CD1c-positive myeloid dendritic cell (primary cell): ENCODE data around the gene NEAT1.

Experiments used
- DNase-seq: peaks from one replicate; pipeline ENCODE4 v3.0.0-alpha.2; 2016; ENCODE audit errors: extremely low spot score

The NEAT1 gene

DNA sequence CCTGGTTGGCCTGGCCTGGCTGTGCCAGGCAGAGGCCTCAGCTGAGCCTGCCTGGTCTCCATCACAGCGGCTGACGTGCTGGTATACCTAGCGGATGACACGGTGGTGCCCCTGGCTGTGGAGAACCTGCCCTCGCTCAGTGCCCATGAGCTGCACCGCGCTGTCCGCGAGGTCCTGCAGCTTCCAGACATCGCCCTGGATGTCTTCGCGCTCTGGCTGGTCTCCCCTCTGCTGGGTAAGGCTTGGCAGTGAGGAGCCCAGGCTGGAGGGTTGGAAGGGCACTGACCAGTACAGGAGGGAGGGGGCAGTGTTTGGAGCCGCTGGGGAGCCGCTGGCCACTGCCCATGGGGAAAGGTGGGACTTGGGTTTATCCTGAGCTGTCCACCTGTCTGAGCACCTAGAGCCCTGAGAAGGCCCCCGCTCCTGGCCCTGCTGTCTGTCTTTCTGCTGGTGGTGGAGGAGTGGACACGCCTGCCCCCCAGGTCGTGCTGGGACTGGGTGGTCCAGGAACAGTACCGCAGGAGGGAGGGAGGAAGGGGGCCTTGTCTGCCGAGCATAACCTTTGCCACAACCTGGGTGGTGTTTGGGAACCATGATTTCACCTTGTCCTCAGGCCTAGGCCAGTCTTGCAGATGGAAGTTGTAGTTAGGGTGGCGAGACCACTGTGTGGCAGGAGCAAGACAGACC is 33.2 kb upstream of the NEAT1 start:
- no peak for DNase-seq

DNA sequence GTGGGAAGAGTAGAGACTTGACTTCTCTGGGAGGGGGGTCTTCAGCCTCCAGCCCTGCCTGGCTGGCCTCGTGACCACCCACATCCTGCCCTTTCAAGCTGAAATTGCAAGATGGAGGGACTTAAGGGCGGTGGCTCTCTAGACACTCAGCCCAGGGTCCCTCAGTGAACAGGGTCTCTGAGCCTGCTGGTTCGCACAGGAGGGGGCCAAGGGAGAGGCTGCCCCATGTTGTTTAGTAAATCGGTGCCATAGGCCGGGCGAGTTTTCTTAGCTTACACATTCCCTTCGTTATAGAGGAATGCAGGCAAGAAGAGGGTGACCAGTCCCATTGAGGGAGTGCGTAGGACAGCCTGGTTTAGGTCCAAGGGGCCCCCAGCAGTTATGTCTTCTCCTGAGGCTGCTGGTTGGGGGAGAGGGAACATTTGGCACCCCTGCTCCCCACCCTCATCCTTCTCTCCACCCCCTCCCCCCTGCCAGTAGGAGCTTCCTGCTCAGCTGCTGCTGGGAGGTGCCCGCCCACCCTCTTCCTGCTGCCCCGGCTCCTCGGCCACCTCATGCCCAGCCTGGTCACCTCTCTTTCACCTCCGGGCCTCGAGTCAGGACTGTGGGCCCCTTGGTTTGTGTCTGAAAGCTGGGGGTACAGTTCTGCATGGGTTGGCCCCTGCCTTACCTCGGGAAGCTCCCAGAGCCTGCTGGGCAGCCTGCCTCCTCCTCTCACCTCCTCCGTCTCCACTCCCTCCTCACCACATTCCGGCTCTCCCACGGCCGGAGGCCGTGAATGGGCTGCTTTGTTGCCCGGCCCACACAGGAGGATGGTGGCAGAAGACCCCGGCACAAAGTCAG is 32.3 kb upstream of the NEAT1 start:
- DNase-seq = no peak

DNA sequence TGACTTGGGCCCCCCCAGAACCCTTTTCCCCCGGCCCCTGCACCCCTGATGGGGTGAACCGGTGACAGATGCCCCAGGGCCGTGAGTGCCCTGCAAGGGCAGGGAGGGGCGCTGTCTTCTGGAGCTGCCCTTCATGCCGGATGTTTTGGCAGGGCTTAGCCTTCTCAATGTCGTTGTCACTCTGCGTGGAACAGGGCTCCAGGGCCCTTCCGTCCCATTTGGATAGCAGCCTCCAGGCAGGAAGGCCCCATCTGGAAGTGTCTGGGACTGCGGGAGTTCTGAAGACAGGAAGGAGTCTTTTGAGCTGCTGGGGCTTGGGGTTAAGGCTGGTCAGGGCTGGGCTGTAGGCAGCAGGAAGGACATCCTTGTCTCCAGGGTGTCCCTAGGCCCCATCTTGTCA is 31.6 kb upstream of the NEAT1 start:
- no peak for DNase-seq

DNA sequence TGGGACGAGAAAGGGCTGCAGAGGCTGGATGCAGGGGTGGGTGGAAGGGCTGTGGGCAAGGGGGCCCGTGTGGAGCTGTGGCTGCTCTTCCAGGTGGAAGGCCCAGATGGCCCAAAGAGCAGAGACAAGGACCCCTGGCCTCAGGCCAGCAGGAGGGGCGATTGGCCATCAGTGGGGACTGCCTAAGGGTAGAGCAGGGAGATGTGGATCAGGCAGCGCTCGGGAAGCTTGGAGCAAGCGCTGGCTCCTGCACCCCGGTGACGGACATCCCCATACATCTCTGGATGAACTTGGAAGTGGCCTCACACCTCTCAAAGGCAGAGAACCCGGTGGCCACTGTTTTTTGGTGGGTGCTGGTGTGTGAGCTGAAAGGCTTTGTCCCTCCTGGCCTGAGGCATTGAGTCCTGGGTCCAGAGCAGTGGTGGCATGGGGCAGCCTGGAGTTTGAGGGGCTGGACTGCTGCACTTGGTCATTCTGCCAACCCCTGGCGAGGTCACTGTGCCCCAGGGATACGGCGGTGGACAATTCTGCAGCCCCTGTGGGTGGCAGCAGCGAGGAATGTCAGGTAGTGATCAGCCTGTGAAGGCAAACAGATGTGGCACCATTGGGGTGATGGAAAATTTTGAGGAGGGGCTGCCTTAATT is 30.3 kb upstream of the NEAT1 start:
- no peak for DNase-seq

DNA sequence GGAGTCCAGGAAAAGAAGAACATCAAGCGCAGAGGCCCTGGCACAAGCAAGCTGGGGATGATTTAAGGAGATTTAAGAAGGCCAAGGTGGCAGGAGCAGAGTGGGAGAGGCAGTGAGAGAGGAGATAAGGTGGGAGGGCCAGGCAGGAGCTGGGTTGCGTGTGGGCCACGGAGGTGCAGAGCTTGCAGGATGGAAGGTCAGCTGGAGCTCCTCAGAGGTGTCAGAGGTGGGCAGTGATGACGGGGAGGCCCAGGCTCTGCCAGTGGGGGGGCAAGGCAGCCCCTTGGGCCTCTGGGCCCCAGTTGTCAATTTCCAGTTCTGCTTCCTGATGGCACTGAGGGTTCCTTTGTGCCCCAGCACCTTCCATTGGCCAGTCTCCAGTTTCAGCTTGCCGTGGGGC is 29.7 kb upstream of the NEAT1 start:
- no peak for DNase-seq

DNA sequence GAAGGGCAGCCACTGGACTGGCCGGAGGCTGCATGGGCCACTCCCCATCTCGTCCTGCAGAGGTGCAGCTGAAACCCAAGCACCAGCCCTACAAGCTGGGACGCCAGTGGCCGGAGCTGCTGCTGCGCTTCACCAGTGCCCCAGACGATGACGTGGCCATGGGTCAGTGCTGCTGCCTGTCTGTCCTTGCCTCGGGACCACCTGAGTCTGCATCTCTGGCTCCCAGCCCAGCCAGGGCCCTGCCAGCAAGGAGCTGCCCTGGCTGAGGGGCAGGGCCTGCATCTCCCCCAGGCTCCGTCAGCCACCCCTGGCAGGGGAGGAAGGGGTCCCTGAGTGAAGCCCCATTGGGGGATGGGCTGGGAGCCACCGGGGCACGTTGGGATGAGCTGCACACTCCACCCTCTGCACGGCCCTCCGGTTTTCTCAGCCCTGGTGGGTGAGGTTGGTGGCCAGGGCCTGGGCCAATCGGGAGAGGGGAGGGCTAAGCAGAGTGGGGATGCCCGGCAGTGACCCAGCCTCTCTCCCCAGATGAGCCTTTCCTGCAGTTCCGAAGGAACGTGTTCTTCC is 29.0 kb upstream of the NEAT1 start:
- DNase-seq = no peak

DNA sequence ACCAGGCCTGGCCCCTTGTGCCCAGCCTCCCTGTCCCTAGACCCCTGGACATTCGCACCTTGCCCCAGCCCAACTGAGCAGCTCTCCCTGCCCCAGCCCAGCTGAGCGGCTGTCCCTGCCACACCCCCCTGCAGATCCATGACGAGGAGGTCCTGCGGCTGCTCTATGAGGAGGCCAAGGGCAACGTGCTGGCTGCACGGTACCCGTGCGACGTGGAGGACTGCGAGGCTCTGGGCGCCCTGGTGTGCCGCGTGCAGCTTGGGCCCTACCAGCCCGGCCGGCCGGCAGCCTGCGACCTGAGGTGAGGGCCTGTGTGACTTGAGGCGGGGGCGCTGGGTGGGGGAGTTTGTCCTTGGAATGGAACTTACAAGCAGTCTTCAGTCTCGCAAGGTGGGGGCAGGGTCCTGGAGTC is 28.5 kb upstream of the NEAT1 start:
- no peak for DNase-seq

DNA sequence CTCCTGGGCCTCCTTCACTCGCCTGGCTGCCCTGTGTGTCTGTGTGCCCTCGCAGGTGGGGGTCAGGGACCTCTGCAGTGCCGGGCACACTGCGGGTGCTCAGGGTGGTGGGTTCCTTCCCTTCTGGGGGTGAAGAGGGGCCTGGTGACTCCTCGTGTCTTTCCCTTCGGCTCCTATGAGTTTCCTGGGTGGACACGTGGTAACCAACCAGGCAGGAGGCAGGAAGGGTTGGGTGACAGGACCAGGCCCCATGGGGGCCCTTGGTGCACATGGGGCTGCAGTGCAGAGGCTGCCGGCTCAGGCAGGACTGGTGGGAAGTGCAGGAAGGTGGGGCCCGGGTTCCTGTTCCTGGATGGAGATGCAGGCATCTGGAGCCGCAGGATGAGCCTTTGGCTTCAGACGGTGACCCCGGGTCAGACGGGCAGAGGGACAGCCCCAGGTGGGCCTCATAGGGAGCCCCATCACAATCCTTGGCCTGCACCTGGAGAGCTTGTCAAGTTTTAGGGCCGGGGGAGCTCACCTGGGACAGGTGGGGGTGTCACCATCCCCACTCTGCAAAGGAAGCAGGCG is 26.6 kb upstream of the NEAT1 start:
- DNase-seq = no peak

DNA sequence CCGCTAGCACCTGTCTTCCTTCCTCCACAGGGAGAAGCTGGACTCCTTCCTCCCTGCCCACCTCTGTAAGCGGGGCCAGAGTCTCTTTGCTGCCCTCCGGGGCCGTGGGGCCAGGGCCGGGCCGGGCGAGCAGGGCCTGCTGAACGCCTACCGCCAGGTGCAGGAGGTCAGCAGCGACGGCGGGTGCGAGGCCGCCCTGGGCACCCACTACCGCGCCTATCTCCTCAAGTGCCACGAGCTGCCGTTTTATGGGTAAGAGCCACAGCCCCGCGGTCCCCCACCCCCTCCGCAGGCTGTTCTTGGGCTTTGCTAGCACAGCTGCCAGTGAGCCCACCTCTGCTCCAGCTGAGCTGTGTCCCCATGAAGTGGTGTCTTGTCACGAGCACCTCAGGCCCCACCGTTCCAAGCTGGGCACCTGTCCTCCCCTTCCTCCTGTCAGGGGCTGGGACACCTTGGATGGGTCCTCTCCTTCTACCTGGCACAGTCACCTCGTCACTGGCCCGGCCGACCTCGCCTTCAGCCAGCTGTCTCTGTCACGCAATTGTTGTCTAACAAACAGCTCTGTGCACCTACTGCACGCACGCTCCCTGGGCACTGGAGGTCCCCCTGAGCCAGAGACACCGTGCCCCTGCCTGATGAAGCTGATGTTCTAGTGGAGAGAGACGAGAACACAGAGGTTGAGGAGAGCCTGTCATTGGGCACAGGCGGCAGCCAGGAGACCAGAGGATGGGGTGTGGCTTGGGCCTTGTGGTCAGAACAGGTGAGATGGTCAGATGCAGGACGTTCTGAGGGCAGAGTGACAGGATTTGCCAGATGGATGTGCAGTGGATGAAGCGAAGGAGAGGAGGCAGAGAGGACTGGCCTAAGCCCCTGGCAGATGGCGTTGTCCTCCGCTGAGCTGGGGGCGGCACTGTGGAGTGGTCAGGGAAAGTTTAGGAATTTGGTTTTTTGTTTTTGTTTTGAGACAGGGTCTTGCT is 25.5 kb upstream of the NEAT1 start:
- DNase-seq = no peak

DNA sequence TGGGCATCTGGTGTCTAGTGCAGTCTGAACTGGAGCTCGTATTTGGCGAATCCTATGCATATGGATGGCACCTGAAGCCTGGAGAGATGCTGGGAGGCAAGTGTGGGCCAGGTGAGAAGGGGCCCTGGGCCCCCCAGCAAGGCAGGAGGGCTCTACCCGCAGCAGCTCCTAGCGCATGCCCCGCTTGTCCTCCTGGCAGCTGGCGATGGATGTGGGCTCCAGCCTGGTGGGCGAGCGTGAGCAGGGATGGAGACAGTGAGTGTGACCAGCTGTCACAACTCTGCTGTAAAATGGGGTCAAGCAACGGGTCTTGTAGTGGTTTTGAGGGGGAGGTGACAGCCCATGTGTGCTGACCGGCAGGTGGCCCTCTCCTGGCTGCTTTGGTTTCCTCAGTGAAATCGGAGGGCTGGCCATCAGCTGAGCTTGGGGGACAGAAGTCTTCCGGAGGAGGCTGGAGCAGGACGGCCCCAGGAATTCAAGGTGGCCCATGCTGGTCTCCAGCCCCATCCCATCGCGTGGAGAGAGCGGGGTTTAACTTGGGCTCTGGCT is 24.2 kb upstream of the NEAT1 start:
- DNase-seq = no peak

DNA sequence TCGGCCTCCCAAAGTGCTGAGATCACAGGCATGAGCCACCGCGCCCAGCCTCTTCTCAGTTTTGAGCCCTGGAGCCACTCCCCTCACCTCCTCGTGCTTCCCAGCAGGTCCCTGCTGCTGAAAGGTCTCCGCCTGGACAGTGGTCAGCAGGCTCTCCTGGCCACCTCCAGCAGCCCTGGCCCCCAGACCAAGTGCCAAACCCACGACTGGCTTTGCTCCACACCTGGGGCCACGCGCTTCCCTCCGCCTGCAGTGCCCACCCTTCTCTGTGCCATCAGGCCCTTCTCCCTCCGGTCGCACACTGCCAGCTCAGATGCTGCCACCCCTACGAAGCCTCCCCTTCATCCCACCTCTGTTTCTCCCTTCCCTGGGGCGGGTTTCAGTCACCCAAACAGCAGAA is 23.3 kb upstream of the NEAT1 start:
- DNase-seq = no peak

DNA sequence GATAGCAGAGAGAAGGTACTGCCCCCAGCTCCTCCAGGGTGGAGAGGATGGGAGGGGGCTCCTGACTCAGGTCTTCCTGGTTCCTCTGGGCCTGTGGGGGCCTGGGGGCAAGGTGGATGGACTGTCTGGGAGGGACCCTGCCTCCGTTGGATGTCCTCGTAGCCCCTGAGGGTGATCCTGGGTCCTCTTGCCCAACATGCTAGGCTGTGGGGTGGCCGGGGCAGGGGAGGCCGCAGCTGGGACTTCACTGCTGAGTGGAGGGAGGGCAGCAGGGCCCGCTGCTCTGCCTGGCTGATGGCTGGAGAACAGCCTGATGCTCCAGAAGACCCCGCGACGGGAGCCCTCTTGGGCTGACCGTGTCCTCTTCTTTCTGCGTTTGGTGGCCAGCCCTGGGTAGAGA is 22.8 kb upstream of the NEAT1 start:
- no peak for DNase-seq

DNA sequence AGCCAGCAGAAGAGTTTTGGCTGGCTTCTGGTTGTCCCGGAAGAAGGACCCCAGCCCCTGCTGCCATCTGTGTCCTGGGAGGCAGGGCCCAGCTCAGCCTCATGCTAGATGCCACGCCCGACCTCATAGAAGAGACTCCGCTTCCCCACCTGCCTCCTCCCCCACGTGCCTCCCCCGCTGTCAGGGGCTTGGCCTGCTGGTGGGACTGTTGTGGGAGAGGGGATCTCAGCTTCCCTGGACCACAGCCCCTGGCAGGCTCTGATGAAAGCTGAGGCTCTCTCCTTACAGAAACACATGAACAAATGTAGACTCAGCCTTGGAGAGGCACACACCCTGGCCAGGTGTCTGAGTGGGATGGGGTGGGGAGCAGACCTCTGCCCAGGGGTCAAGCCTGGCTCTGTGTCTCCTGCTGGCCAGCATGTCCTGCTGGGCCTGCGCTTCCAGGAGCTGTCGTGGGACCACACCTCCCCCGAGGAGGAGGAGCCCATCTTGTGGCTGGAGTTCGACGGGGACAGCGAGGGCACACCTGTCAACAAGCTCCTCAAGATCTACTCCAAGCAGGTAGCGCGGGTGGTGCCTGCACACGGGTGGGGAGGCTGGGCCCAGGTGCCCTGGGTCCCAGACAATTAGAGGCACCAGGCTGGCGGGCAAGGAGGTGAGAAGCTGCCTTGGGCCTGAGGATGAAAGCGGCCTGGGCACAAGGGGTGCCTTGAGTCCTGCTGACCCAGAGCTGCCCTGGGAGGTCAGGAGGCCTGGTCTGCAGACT is 22.1 kb upstream of the NEAT1 start:
- DNase-seq = no peak

DNA sequence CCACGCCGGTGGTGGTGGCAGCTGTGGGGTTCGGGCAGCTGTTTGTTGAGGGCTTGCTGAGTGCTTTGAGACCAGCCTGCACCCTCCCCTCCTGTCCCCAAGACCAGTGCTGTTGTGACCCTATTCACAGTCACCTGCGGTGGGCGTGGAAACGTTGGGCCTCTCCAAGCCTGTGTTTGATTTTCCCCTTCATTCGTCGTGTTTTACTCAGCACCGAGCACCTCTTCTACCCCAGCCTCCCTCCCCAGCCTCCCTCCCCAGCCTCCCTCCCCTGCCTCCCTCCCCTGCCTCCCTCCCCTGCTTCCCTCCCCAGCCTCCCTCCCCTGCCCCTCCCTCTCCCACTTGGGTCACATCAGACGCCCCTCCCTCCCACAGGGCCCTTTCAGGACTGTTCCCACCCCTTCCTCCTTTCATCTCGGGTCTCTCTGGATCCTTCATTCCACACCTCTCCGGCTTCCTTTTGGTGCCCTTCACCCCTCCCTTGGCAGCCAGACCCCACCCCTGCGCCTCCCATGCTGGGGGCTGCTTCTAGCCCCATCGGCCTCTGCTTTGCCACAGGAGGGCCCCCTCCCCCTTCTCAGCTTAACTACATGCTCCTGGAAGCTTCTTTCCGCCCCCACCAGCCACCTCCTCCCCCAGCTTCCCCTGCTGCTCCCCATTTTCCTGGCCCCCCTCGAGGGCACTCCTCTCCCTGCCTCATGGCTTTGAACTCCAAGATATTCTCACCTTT is 21.4 kb upstream of the NEAT1 start:
- no peak for DNase-seq

DNA sequence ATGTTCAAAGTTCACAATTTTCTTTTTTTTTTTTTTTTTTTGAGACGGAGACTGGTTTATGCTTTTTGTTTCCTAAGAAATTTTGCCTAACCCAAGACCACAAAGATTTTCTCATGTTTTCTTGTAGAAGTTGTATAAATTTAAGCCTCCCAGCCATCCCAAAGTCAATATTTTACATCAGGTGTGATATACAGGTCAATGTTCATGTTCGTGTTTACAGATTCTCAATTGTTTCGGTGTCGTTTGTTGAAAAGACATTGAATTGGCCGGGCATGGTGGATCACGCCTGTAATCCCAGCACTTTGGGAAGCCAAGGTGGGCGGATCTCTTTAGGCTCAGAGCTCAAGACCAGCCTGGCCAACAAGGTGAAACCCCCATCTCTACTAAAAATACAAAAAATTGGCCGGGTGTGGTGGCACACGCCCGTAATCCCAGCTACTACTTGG is 20.8 kb upstream of the NEAT1 start:
- no peak for DNase-seq

DNA sequence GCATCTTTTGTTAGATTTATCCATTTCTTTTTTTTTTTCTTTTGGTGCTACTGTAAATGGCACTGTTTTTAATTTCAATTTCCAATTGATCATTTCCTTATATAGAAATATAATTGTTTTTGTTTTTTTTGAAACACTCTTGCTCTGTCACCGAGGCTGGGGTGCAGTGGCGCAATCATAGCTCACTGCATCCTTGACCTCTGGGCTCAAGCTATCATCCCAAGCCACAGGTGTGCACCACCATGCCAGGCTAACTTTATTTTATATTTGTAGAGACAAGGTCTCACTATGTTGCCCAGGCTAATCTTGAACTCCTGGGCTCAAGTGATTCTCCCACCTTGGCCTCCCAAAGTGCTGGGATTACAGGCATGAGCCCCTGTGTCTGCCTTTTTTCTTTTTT is 19.8 kb upstream of the NEAT1 start:
- no peak for DNase-seq

DNA sequence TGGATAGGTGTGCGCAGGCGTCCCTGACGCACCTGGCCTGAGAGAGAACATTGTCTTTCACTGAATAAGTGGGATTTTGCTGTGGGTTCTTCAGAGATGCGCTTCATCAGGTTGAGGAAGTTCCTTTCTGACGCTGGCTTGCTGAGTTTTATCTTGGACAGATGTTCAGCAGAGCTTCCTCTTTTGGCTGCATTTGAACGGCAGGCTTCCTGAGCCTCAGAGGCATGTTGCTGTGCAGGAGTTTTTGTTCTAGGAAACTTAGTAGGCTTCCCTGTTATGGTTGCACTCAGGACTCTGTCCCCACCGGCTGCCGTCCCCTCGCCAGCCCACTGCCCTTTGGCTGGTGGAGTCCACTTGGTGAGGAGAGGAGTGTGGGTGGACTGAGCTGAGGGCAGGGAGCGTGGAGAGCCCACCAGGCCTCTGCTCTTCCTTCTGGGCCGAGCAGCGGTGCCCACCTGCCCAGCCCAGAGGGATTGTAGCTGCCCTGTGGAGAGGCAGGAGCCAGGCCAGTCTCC is 18.9 kb upstream of the NEAT1 start:
- DNase-seq = peak; percentile 87

DNA sequence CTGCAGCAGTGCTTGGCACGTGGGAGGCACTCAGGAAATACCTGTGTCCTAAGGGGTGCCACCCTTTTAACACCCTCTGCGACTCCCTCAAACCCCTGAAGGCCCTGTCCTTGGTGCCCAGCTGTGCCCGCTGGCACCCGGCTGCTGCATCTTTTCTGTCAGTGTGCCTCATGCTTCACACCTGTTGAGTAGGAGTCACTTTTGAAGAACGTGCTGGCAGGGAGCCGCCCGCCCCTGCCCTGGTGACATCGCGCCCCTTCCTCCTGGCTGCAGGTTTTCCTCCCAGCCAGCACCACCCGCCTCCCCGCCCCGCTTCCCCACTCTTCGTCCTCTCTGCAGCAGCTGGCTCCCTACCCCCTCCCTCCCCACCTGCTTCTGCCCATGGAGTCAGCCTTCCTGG is 18.4 kb upstream of the NEAT1 start:
- no peak for DNase-seq
